Kidney epithelial cell (primary cell): ENCODE results near the gene TCL1B. TPM values are rescaled to one million over a fixed set of nuclear protein-coding genes. Genes with fewer than 3 reads are reported as not detected.

Experiments used
- DNase-seq: peaks from one replicate; pipeline ENCODE4 v3.0.0-alpha.2; 2010; ENCODE audit warnings: low read depth
- H3K27me3 ChIP-seq: 2 replicates; pipeline ENCODE4 v1.6.0; 2011; ENCODE audit warnings: low read length; ENCODE audit not compliant: control insufficient read depth, insufficient read depth
- H3K36me3 ChIP-seq: 2 replicates; pipeline ENCODE4 v1.5.1; 2011; ENCODE audit warnings: low read length; ENCODE audit not compliant: control insufficient read depth, insufficient read depth
- H3K4me3 ChIP-seq: 2 replicates; pipeline ENCODE4 v1.5.1; 2011; ENCODE audit warnings: low read depth, mild to moderate bottlenecking, control low read depth, low read length
- total RNA-seq: library from RNA; depleted of rRNA; stranded (reverse); fragments of >200 nt; gene quantifications from 2 replicates; pipeline ENCODE4 v1.2.3, GENCODE V29; 2015
- TF ChIP-seq, protein P1 (sequence below): IDR thresholded peaks from 2 replicates; pipeline ENCODE4 v1.5.1; 2011; ENCODE audit warnings: mild to moderate bottlenecking, moderate library complexity, low read length, control low read depth, inconsistent platforms; ENCODE audit not compliant: insufficient read depth, poor library complexity, severe bottlenecking

TCL1B gene, protein sequence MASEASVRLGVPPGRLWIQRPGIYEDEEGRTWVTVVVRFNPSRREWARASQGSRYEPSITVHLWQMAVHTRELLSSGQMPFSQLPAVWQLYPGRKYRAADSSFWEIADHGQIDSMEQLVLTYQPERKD
- not detected in 2 replicates for total RNA-seq

DNA sequence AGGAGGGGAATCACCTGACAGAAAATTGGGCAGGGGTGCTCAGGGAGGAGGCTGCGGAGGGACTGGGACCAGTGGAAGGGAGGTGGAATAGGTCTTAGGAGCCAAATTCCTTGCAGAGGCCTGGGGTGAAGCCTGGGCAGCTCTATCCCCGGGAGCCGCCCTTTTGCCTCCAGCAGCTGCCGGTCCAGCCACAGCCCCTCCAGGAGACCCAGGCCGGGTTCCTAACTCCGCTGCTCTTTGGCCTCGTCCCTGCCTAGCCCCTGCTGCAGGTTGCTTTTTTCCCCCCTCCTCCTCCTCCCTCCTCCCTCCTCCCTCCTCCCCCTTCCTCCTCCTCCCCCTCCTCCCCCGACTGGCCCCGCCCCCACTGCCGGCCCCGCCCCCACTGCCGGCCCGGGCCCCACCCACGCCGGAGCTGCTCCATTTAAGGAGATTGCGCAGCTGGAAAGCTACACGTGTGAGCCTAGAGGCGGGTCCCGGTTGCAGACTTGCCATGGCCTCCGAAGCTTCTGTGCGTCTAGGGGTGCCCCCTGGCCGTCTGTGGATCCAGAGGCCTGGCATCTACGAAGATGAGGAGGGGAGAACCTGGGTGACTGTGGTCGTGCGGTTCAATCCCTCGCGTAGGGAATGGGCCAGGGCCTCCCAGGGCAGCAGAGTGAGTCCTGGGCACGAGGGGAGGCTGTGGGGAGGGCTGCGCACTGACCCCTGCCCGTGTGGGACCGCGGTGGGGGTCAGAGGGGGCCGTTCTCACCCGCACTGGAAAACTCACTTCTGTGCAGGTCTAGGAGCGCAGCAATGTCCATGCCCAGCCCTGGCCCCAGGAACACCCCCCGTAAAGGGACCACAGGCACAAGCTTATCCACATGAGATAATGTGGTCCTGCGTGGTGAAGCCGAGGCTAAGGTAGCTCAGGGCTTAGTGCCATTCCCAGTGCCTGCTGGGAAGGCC lies at the start of gene TCL1B:
TSS of gene TCL1B (plus strand) at position 449 of the 945 bp plus-strand sequence. CDS start at position 491, 42 bp downstream.
- TF ChIP-seq, protein P1, sequence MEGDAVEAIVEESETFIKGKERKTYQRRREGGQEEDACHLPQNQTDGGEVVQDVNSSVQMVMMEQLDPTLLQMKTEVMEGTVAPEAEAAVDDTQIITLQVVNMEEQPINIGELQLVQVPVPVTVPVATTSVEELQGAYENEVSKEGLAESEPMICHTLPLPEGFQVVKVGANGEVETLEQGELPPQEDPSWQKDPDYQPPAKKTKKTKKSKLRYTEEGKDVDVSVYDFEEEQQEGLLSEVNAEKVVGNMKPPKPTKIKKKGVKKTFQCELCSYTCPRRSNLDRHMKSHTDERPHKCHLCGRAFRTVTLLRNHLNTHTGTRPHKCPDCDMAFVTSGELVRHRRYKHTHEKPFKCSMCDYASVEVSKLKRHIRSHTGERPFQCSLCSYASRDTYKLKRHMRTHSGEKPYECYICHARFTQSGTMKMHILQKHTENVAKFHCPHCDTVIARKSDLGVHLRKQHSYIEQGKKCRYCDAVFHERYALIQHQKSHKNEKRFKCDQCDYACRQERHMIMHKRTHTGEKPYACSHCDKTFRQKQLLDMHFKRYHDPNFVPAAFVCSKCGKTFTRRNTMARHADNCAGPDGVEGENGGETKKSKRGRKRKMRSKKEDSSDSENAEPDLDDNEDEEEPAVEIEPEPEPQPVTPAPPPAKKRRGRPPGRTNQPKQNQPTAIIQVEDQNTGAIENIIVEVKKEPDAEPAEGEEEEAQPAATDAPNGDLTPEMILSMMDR = no peak
- no peak for DNase-seq
- Histone ChIP-seq H3K36me3 (no peaks in the 10 kb centered on the region), H3K4me3 (no peak within 1 kb of the TSS), H3K27me3 (no peaks in the 10 kb centered on the region)

DNA sequence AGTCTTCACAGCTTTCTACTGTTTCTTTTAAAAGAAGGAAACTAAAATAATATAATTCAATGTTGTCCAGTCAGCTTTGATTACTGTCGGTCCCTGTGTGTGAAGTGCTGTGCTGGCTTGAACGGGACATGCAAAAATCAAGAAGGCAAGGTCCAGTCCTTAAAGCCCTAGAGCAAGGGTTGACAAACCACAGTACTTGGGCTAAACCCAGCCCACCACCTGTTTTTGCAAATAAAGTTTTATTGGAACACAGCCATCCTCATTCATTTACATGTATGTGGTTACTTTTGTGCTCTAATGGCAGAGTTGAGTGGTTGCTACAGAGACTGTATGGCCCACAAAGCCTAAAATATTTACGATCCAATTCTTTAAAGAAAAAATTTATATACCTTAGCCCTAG lies 41.2 kb upstream of the TCL1B start:
- Histone ChIP-seq H3K27me3 (no peaks in the 10 kb centered on the region), H3K4me3 (no peak overlapping the region), H3K36me3 (no peaks in the 10 kb centered on the region)
- no peak for DNase-seq
- TF ChIP-seq, protein P1 = no peak

DNA sequence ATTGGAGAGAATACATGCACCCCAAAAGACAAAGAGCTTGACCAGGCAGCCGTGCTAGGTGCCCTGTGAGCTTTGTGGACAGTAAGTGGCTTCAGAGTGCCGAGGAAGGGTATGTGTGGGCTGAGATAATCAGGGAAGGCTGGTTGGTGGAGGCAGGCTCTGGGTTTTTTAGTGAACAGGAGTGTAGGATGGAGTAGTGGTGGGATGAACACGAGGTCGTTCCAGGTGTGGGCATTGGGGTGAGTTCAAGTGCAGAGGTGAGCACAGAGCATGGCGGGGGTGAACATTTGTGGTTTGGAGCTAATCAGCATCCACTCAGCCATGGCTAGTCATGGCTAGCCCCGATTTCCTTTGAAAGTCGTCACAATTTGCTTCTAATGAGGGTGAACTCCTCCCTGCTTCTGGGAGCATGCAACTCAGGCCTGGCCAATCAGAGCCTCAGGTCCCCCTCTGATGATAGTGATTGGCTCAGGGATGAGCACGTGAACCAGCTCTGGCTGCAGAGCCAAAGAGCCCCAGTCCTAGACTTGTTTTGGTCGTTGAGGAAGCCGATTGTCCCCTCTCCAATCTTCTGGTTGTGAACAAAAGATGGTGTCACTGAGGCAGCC lies 40.7 kb upstream of the TCL1B start:
- Histone ChIP-seq H3K27me3 (no peaks in the 10 kb centered on the region), H3K4me3 (no peak overlapping the region), H3K36me3 (no peaks in the 10 kb centered on the region)
- TF ChIP-seq, protein P1 = no peak
- DNase-seq = no peak

DNA sequence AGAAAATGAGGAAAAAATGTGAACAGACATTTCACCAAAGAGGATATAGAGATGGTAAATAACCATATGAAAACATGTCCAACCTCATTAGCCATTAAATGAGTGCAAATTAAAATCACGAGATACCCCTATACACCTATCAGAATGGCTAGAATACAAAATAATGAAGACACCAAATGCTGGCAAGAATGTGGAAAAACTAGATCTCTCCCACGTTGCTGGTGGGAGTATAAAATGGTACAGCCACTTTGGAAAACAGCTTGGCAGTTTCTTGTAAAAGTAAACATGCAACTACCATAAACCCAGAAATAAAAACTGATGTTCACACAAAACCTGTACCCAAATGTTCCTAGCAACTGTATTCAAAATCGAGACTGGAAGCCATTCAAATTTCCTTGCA lies 38.3 kb upstream of the TCL1B start:
- H3K36me3 ChIP-seq = no peaks in the 10 kb centered on the region
- no peaks in the 10 kb centered on the region for H3K27me3 ChIP-seq
- H3K4me3 ChIP-seq = no peak overlapping the region
- TF ChIP-seq, protein P1 = no peak
- no peak for DNase-seq

DNA sequence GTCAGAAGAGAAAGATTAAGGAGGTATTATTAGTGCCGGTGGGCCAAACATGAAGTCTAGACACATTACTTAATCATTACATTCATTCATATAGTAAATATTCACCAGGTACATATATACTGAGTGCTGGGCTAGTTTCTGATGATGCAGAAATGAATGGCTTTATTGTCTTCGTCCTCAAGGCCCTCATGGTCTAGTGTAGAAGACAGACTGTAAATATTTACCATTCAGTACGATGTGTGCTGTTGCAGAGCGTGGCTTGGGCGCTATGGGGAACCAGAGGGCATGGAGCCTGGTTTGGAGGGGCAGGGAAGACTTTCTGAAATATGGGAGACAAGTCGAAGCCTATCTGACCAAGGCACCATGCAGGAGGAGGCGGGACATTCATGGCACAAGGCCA lies 37.0 kb upstream of the TCL1B start:
- no peaks in the 10 kb centered on the region for H3K27me3 ChIP-seq
- no peak for DNase-seq
- TF ChIP-seq, protein P1 = no peak
- no peak overlapping the region for H3K4me3 ChIP-seq
- H3K36me3 ChIP-seq = no peaks in the 10 kb centered on the region
